AG09319 (cell line): ENCODE measurements around the gene RBP4.

Experiments used
- DNase-seq: peaks from one replicate; pipeline ENCODE4 v3.0.0-alpha.2; 2010; ENCODE audit warnings: low read depth; ENCODE audit errors: extremely low read depth
- CTCF ChIP-seq: IDR thresholded peaks from 2 replicates; pipeline ENCODE4 v1.5.1; 2011; ENCODE audit warnings: low read depth, mild to moderate bottlenecking, inconsistent platforms, low read length, moderate library complexity

RBP4 gene

GRCh38 chr10:93565446-93565845, 35.6 kb downstream of the RBP4 start:
- DNase-seq = no peak

GRCh38 chr10:93560541-93560940, 40.5 kb downstream of the RBP4 start:
- no peak for DNase-seq
- TF ChIP-seq CTCF = no peak

More at GRCh38 chr10:93565446-93565845, 35.6 kb downstream of the RBP4 start:
- TF ChIP-seq CTCF = no peak

DNA sequence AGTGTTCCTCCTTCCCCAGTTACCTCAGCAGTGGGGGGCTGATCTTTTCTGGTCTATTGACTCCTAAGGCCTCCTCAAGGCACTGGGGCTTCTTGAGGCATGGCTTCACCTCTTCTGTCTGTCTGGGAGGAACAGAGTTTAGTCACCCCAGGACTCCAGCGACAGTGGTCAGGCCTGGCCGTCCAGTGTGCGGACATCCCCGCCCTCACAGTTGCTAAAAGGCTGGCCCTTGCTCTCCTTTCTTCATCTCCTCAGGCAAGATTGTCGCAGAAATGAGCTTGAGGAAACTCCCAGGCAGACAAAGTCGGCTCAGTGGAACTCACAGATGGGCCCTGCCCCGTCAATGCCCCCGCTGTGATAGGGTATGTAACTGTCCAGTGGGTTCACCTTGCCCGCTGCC, 41.5 kb downstream of the RBP4 start:
- DNase-seq = no peak
- TF ChIP-seq CTCF = no peak

GRCh38 chr10:93554760-93555432, 46.1 kb downstream of the RBP4 start:
- peak; percentile 23 for DNase-seq
- peak; percentile 77 for TF ChIP-seq CTCF

- TF ChIP-seq CTCF = no peak
These were observed 46.7 kb downstream of the RBP4 start for GRCh38 chr10:93554316-93554663.

DNA sequence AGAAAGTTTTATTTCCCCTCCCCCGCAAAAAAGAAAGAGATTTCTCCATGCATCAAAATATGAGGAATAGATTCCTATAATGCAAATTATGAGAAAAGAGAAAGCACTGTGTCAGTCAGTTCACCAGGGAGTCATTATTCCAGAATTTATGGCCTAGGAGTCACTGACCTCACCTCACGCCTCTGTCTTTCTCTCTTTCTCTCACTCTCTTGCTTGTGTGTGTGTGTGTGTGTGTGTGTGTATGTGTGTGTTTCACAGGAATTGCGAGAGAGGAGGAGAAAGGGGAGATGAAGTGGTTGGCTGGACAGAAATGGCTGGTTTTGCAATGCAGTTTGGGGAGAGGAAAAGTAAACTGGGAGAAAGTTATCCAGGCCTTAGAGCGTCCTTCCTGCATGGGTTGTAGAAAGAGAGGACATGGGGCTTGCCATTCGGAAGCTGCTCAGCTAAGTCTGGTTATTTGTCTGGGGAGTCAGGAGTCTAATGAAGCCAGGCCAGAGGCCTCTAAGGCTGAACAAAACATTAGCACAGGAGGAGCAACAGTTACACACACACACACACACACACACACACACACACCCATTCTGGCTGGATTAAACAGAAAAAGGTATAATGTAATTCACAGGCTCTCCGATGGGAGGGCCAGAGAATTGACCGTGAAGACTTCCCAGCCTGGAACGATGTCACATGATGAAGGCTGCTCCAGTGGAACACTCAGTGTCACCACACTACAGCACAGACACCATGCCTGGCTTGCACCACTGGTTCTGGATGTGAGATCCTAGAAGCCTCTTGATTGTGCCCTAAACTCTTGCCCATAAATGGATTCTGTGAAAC, 47.3 kb downstream of the RBP4 start:
- no peak for TF ChIP-seq CTCF
- no peak for DNase-seq

More at GRCh38 chr10:93554316-93554663, 46.7 kb downstream of the RBP4 start:
- DNase-seq = no peak

GRCh38 chr10:93552780-93553179, 48.3 kb downstream of the RBP4 start:
- DNase-seq = no peak
- TF ChIP-seq CTCF = no peak
